GM18858 (cell line): ENCODE measurements around the gene LMO7.
"Not testable (repeated sequence)": the region's sequence is repeated elsewhere in the genome, so short reads cannot be mapped to it uniquely, and the experiment has no call there.

Experiments
- ATAC-seq: cut with Tn5 transposase; IDR thresholded peaks from one replicate; pipeline ENCODE4 v1.9.1; 2021; ENCODE audit not compliant: unreplicated experiment

LMO7 gene

GRCh38 chr13:75739244-75739868 is 103.2 kb downstream of the LMO7 start:
- peak; percentile 68 for ATAC-seq

GRCh38 chr13:75740031-75740430 is 103.9 kb downstream of the LMO7 start:
- ATAC-seq = no peak

- not testable (repeated sequence) for ATAC-seq
Measured at GRCh38 chr13:75743072-75743471, 106.9 kb downstream of the LMO7 start.

GRCh38 chr13:75744127-75744526 is 108.0 kb downstream of the LMO7 start:
- ATAC-seq = no peak

- ATAC-seq = no peak
Measured at GRCh38 chr13:75745387-75745786, 109.3 kb downstream of the LMO7 start.

- ATAC-seq = no peak
Measured at GRCh38 chr13:75748874-75749273, 112.7 kb downstream of the LMO7 start.

- no peak for ATAC-seq
Measured at GRCh38 chr13:75749407-75749806, 113.3 kb downstream of the LMO7 start.

GRCh38 chr13:75751350-75751749 is 115.2 kb downstream of the LMO7 start:
- no peak for ATAC-seq

GRCh38 chr13:75752826-75753225 is 116.7 kb downstream of the LMO7 start:
- ATAC-seq = no peak

- ATAC-seq = no peak
Measured at GRCh38 chr13:75754936-75755335, 118.8 kb downstream of the LMO7 start.

- ATAC-seq = no peak
Measured at GRCh38 chr13:75757336-75757735, 121.2 kb downstream of the LMO7 start.

- no peak for ATAC-seq
Measured at GRCh38 chr13:75759531-75759930, 123.4 kb downstream of the LMO7 start.

- peak; percentile 26 for ATAC-seq
Measured at GRCh38 chr13:75760131-75761021, 124.2 kb downstream of the LMO7 start.

- peak; percentile 35 for ATAC-seq
Measured at GRCh38 chr13:75761369-75761768, 125.2 kb downstream of the LMO7 start.

GRCh38 chr13:75762076-75762937 is 126.2 kb downstream of the LMO7 start:
- peak; percentile 95 for ATAC-seq

- ATAC-seq = no peak
Measured at GRCh38 chr13:75762955-75763354, 126.8 kb downstream of the LMO7 start.

GRCh38 chr13:75763512-75763911 is 127.4 kb downstream of the LMO7 start:
- no peak for ATAC-seq

GRCh38 chr13:75764251-75764925 is 128.3 kb downstream of the LMO7 start:
- ATAC-seq = no peak

GRCh38 chr13:75764926-75765310 is 128.8 kb downstream of the LMO7 start:
- ATAC-seq = no peak

- ATAC-seq = no peak
Measured at GRCh38 chr13:75766636-75767035, 130.5 kb downstream of the LMO7 start.
